DOHH2 (cell line): ENCODE data around the gene KDF1.

Source experiments
- CTCF ChIP-seq: fragments of 200-600 bp; sonication (generic); IDR thresholded peaks from one replicate; pipeline ENCODE4 v1.5.1; 2014; ENCODE audit warnings: antibody characterized with exemption, mild to moderate bottlenecking, low read depth, low read length; ENCODE audit not compliant: poor library complexity, severe bottlenecking
- EZH2phosphoT487 ChIP-seq: fragments of 200-600 bp; sonication (generic); IDR thresholded peaks from 2 replicates; pipeline ENCODE4 v1.6.1; 2017; ENCODE audit warnings: borderline replicate concordance, mild to moderate bottlenecking, antibody characterized with exemption, low read length, moderate library complexity, mixed read lengths

GRCh38 chr1:26998429-26999300, 38.4 kb upstream of the KDF1 start:
- no peak for TF ChIP-seq CTCF
- no peak for TF ChIP-seq EZH2phosphoT487
